CD4-positive, alpha-beta T cell (primary cell): ENCODE data around the gene AHDC1. TPM values are rescaled to one million over a fixed set of nuclear protein-coding genes. Genes with fewer than 3 reads are reported as not detected.

Experiments used
- ATAC-seq: fragments of 200-7000 bp; cut with Tn5 transposase; one replicate; pipeline ENCODE4 v1.10.0; 2022; ENCODE audit warnings: mild to moderate bottlenecking; ENCODE audit not compliant: poor library complexity
- CTCF ChIA-PET: fragments of 350-600 bp; sonication (Branson Sonifier 250); formaldehyde crosslinking; loops from one replicate; lab custom pipeline; 2021; ENCODE audit warnings: antibody characterized with exemption, inconsistent platforms; lab: Charles Lee
- POLR2A ChIA-PET: fragments of 350-600 bp; sonication (Branson Sonifier 250); formaldehyde crosslinking; loops from one replicate; lab custom pipeline; 2021; ENCODE audit warnings: antibody characterized with exemption, inconsistent platforms; lab: Charles Lee
- DNase-seq, 14 experiments: peaks; one replicate each; pipeline ENCODE4 v3.0.0-alpha.2; 2013 to 2020; ENCODE audit warnings: mixed read lengths in 2 of 14
- H3K27ac ChIP-seq, 2 donors: one replicate each; pipeline versions ENCODE4 v1.5.1 to v1.7.0; 2013; ENCODE audit warnings: low read length in 2 of 2, low read depth in 1 of 2, mild to moderate bottlenecking in 1 of 2
- H3K27me3 ChIP-seq, 2 experiments: 1 replicate in 1 of 2; 2 replicates in 1 of 2; pipeline versions ENCODE4 v1.6.1 to v1.7.0; 2013; ENCODE audit warnings: low read length in 2 of 2, control low read depth in 1 of 2, mild to moderate bottlenecking in 1 of 2, moderate library complexity in 1 of 2; ENCODE audit not compliant: insufficient read depth in 2 of 2, control insufficient read depth in 1 of 2
- H3K36me3 ChIP-seq: one replicate; pipeline ENCODE4 v1.6.1; 2013; ENCODE audit warnings: low read length, control low read depth; ENCODE audit not compliant: insufficient read depth
- H3K4me1 ChIP-seq: one replicate; pipeline ENCODE4 v1.6.1; 2013; ENCODE audit warnings: low read length, control low read depth; ENCODE audit not compliant: insufficient read depth
- H3K4me3 ChIP-seq: one replicate; pipeline ENCODE4 v1.5.1; 2013; ENCODE audit warnings: mild to moderate bottlenecking, low read length, moderate library complexity
- H3K9me3 ChIP-seq, 2 experiments: 1 replicate in 1 of 2; 2 replicates in 1 of 2; pipeline versions ENCODE4 v1.6.1 to v1.7.0; 2013; ENCODE audit warnings: low read length in 2 of 2, mild to moderate bottlenecking in 2 of 2, control low read depth in 1 of 2, moderate library complexity in 1 of 2; ENCODE audit not compliant: control insufficient read depth in 1 of 2, insufficient read depth in 1 of 2
- H3K27ac Mint-ChIP-seq: one replicate; pipeline ENCODE4 v1.8.0; 2020; ENCODE audit warnings: mixed read lengths
- H3K27me3 Mint-ChIP-seq: one replicate; pipeline ENCODE4 v1.8.0; 2021; ENCODE audit warnings: mixed read lengths
- H3K36me3 Mint-ChIP-seq: one replicate; pipeline ENCODE4 v1.8.0; 2021; ENCODE audit warnings: low read depth, mixed read lengths
- H3K4me1 Mint-ChIP-seq: one replicate; pipeline ENCODE4 v1.8.0; 2021; ENCODE audit warnings: low read depth, mixed read lengths
- H3K4me3 Mint-ChIP-seq: one replicate; pipeline ENCODE4 v1.8.0; 2020; ENCODE audit warnings: mild to moderate bottlenecking, mixed read lengths
- H3K9me3 Mint-ChIP-seq: one replicate; pipeline ENCODE4 v1.8.0; 2020; ENCODE audit warnings: mixed read lengths
- CTCF ChIP-seq: fragments of 200-600 bp; IDR thresholded peaks from one replicate; pipeline ENCODE4 v1.8.0; 2022; ENCODE audit warnings: antibody characterized with exemption, mild to moderate bottlenecking
- intact Hi-C, 2 experiments: fragments of 100-400 bp; cut with DNase I in 1 of 2; cut with micrococcal nuclease in 1 of 2; formaldehyde crosslinking; loops; one replicate each; pipeline versions ENCODE4 v1.15.1 to v1.9.0; 2023 to 2025; cut with DNase I, micrococcal nuclease
- total RNA-seq, 174 experiments: library from RNA in 2 of 174; stranded (reverse) in 2 of 174; gene quantifications; one replicate each; pipeline ENCODE4 v1.2.3 and lab custom pipeline; 2021 to 2026

The AHDC1 gene
- total RNA-seq, 2 experiments from 2014 or later: 20.8 to 22.9 TPM

- Mint-ChIP-seq H3K4me3 (peak overlapping the region; percentile 25), H3K27ac (no peak overlapping the region), H3K27me3 (no peaks in the 10 kb centered on the region), H3K36me3 (no peaks in the 10 kb centered on the region), H3K9me3 (no peaks in the 10 kb centered on the region), H3K4me1 (peaks cover 42% of the 10 kb centered on the region)
- no peak for ATAC-seq
- ChIA-PET POLR2A (interaction anchor here (0.9 kb wide), 1 partner anchor 8 kb away, joined by 3 read pairs; no protein-coding TSS in a partner anchor), CTCF (no interaction called here)
- Histone ChIP-seq H3K36me3 (no peaks in the 10 kb centered on the region), H3K27ac (no peak overlapping the region), H3K4me1 (peaks cover 64% of the 10 kb centered on the region), H3K27me3 (no peaks in the 10 kb centered on the region), H3K4me3 (peak overlapping the region; percentile 8), H3K9me3 (no peaks in the 10 kb centered on the region)
- DNase-seq: peak in 3 of 14 experiments; percentile 40 to 76 (median 64)
- intact Hi-C loops: no loop called here
- no peak for TF ChIP-seq CTCF
These were observed 22.3 kb upstream of the AHDC1 start for GRCh38 chr1:27626031-27626935.

- no peak overlapping the region for H3K4me3 Mint-ChIP-seq
- H3K4me3 ChIP-seq: peak overlapping the region; percentile 23
- intact Hi-C loops: no loop called here
- H3K4me1 Mint-ChIP-seq: peaks cover 33% of the 10 kb centered on the region
- H3K36me3 ChIP-seq: no peaks in the 10 kb centered on the region
- no peaks in the 10 kb centered on the region for H3K27me3 ChIP-seq
- DNase-seq (peak in 1 of 14 experiments; percentile 31), ATAC-seq (no peak)
- H3K27ac Mint-ChIP-seq: no peak overlapping the region
- H3K36me3 Mint-ChIP-seq: no peaks in the 10 kb centered on the region
- CTCF ChIA-PET: interaction anchor here (1.3 kb wide), 1 partner anchor 45 kb away, joined by 3 read pairs; no protein-coding TSS in a partner anchor
- no peaks in the 10 kb centered on the region for H3K27me3 Mint-ChIP-seq
- POLR2A ChIA-PET: no interaction called here
- TF ChIP-seq CTCF: no peak
- no peak overlapping the region for H3K27ac ChIP-seq
- H3K9me3 Mint-ChIP-seq: no peaks in the 10 kb centered on the region
- peaks cover 55% of the 10 kb centered on the region for H3K4me1 ChIP-seq
- H3K9me3 ChIP-seq: no peaks in the 10 kb centered on the region
These were observed 20.7 kb upstream of the AHDC1 start for GRCh38 chr1:27624467-27625178.

GRCh38 chr1:27623327-27624212 lies 19.6 kb upstream of the AHDC1 start:
- ChIA-PET CTCF (no interaction called here), POLR2A (no interaction called here)
- intact Hi-C loops: no loop called here
- no peaks in the 10 kb centered on the region for H3K36me3 ChIP-seq
- H3K27ac ChIP-seq: no peak overlapping the region
- DNase-seq (peak in 1 of 14 experiments; percentile 57), ATAC-seq (no peak)
- no peak overlapping the region for H3K4me3 Mint-ChIP-seq
- H3K9me3 ChIP-seq: no peaks in the 10 kb centered on the region
- H3K9me3 Mint-ChIP-seq: no peaks in the 10 kb centered on the region
- H3K4me1 Mint-ChIP-seq: peaks cover 32% of the 10 kb centered on the region
- no peaks in the 10 kb centered on the region for H3K27me3 Mint-ChIP-seq
- peaks cover 60% of the 10 kb centered on the region for H3K4me1 ChIP-seq
- H3K36me3 Mint-ChIP-seq: no peaks in the 10 kb centered on the region
- no peaks in the 10 kb centered on the region for H3K27me3 ChIP-seq
- H3K27ac Mint-ChIP-seq: no peak overlapping the region
- no peak overlapping the region for H3K4me3 ChIP-seq
- no peak for TF ChIP-seq CTCF
